K562 (cell line): ENCODE data around the gene DOCK1. TPM values are rescaled to one million over a fixed set of nuclear protein-coding genes. Genes with fewer than 3 reads are reported as not detected.

Source experiments
- ATAC-seq: fragments of 200-7000 bp; cut with Tn5 transposase; 3 replicates; pipeline ENCODE4 v1.9.1; 2020; ENCODE audit warnings: moderate library complexity
- BruUV-seq: library from RNA; stranded (reverse); fragments of 400-500 nt; replicated peaks from 2 replicates; lab custom pipeline; 2021; lab: Mats Ljungman, UMichigan
- CTCF ChIA-PET: fragments of 300-600 bp; formaldehyde crosslinking; extraction: SDS; loops from one replicate; lab custom pipeline; 2021; ENCODE audit warnings: low intra/inter-chr PET ratio; lab: Yijun Ruan, JAX
- POLR2A ChIA-PET: fragments of 300-600, 350-650 bp; sonication (Branson Sonifier 250); formaldehyde crosslinking; extraction: SDS; loops from one replicate; lab custom pipeline; 2021; ENCODE audit warnings: antibody characterized with exemption, inconsistent platforms; lab: Yijun Ruan, JAX
- DNase-seq, 4 experiments: peaks; one replicate each; pipeline versions ENCODE4 v3.0.0 to v3.0.0-alpha.2; 2011 to 2018; ENCODE audit warnings: low spot score in 3 of 4, mixed read lengths in 3 of 4; ENCODE audit errors: extremely low read depth in 1 of 4
- FAIRE-seq: peaks from 2 replicates; lab custom pipeline; 2011; peaks lifted over from hg19 to GRCh38; lab: Jason Lieb, UNC
- H2AFZ ChIP-seq: 2 replicates; pipeline ENCODE4 v1.6.0; 2011; ENCODE audit warnings: low read depth, low read length, control low read depth, inconsistent platforms
- H3K27ac ChIP-seq: fragments of 200-600 bp; 3 replicates; pipeline ENCODE4 v1.8.0; 2011; ENCODE audit warnings: low read depth, mild to moderate bottlenecking, control low read depth, inconsistent platforms, low read length, moderate library complexity, mixed read lengths; ENCODE audit errors: extremely low read depth
- H3K27me3 ChIP-seq, 2 experiments: fragments of 300-600 bp in 1 of 2; 2 replicates in 1 of 2; 3 replicates in 1 of 2; pipeline versions ENCODE4 v1.6.0 to v1.8.0; 2011; ENCODE audit warnings: inconsistent platforms in 2 of 2, low read length in 2 of 2, mild to moderate bottlenecking in 1 of 2, mixed read lengths in 1 of 2, moderate library complexity in 1 of 2; ENCODE audit not compliant: control insufficient read depth in 2 of 2, insufficient read depth in 2 of 2
- H3K36me3 ChIP-seq: fragments of 300-600 bp; 3 replicates; pipeline ENCODE4 v1.8.0; 2011; ENCODE audit warnings: mild to moderate bottlenecking, low read length, inconsistent platforms; ENCODE audit not compliant: control insufficient read depth, insufficient read depth
- H3K4me1 ChIP-seq, 2 experiments: fragments of 200-600 bp in 1 of 2; replicated peaks in 1 of 2; 2 replicates in 1 of 2; 3 replicates in 1 of 2; pipeline versions ENCODE4 v1.5.1 to v1.8.0; 2011; ENCODE audit warnings: inconsistent platforms in 2 of 2, low read length in 2 of 2, mild to moderate bottlenecking in 1 of 2, mixed read lengths in 1 of 2, moderate library complexity in 1 of 2; ENCODE audit not compliant: control insufficient read depth in 2 of 2, insufficient read depth in 2 of 2
- H3K4me2 ChIP-seq: 2 replicates; pipeline ENCODE4 v1.6.1; 2011; ENCODE audit warnings: low read length, control low read depth, inconsistent platforms, mixed read lengths; ENCODE audit not compliant: insufficient read depth
- H3K4me3 ChIP-seq: fragments of 200-600 bp; sonication (generic), shearing (Covaris generic); 2 replicates; pipeline ENCODE4 v1.5.1; 2016; ENCODE audit warnings: control low read depth, inconsistent platforms
- H3K79me2 ChIP-seq: fragments of 200-600 bp; 3 replicates; pipeline ENCODE4 v1.8.0; 2011; ENCODE audit warnings: low read length, inconsistent platforms; ENCODE audit not compliant: control insufficient read depth, insufficient read depth
- H3K9ac ChIP-seq, 2 experiments: 2 replicates each; pipeline versions ENCODE4 v1.6.0 to v1.6.1; 2011; ENCODE audit warnings: low read depth in 2 of 2, low read length in 2 of 2, control low read depth in 1 of 2, inconsistent platforms in 1 of 2, mild to moderate bottlenecking in 1 of 2, mixed read lengths in 1 of 2; ENCODE audit not compliant: insufficient read depth in 1 of 2
- H3K9me1 ChIP-seq: one replicate; pipeline ENCODE4 v1.6.0; 2011; ENCODE audit warnings: inconsistent platforms, mild to moderate bottlenecking, low read length, moderate library complexity; ENCODE audit not compliant: control insufficient read depth, insufficient read depth
- H3K9me3 ChIP-seq: replicated peaks from 2 replicates; pipeline ENCODE4 v1.5.1; 2011; ENCODE audit warnings: low read depth, low read length, inconsistent platforms; ENCODE audit not compliant: control insufficient read depth, insufficient read depth
- H4K20me1 ChIP-seq: replicated peaks from 2 replicates; pipeline ENCODE4 v1.6.1; 2011; ENCODE audit warnings: low read length, inconsistent platforms, mixed read lengths; ENCODE audit not compliant: control insufficient read depth, insufficient read depth
- CHD7 ChIP-seq: fragments of 200-600 bp; sonication (generic); IDR thresholded peaks from one replicate; pipeline ENCODE4 v1.6.1; 2012; ENCODE audit warnings: mild to moderate bottlenecking, low read depth, low read length, inconsistent platforms
- WGBS: fragments of 100-300 bp; shearing (Covaris generic); methylation state at CpG from one replicate; pipeline ENCODE4 v1.1.6; 2016; ENCODE audit warnings: low coverage, mixed read lengths; ENCODE audit not compliant: insufficient coverage; ENCODE audit errors: missing lambda C conversion rate; 5-methylcytosine and 5-hydroxymethylcytosine counted together
- in situ Hi-C: fragments of 300-500 bp; cut with MboI; formaldehyde crosslinking; loops from 4 replicates; pipeline ENCODE4 v1.15.0; 2018; ENCODE audit warnings: inconsistent platforms, mixed read lengths
- intact Hi-C: fragments of 100-400 bp; cut with micrococcal nuclease; formaldehyde crosslinking; loops from 2 replicates; pipeline ENCODE4 v1.14.2; 2022
- polyA plus RNA-seq, 8 experiments: library from polyadenylated mRNA; depleted of rRNA in 4 of 8; stranded (reverse) in 5 of 8; unstranded in 3 of 8; fragments of >200 nt; fragmentation: Nextera tagmentation in 2 of 8; fragmentation: Illumina TruSeq in 1 of 8; extraction: Ambion mirVana in 2 of 8; extraction: Trizol in 1 of 8; gene quantifications; 2 replicates each; pipeline versions ENCODE4 v1.2.1 to v1.2.3, GENCODE V29; 2011 to 2014; ENCODE audit warnings: inconsistent platforms in 1 of 8, missing spikeins in 1 of 8
- total RNA-seq, 7 experiments: library from RNA; depleted of rRNA in 6 of 7; stranded (reverse); fragments of >200 nt in 6 of 7; fragmentation: Illumina TruSeq in 2 of 7; extraction: Trizol in 2 of 7; gene quantifications; 2 replicates each; pipeline versions ENCODE4 v1.2.1 to v1.2.3, GENCODE V29; 2011 to 2021; ENCODE audit warnings: low replicate concordance in 1 of 7
- TF ChIP-seq, protein P1 (sequence below), 2 experiments: IDR thresholded peaks; 2 replicates each; pipeline ENCODE4 v1.6.1; 2012; ENCODE audit warnings: improper control_type of control experiment in 2 of 2, low read depth in 2 of 2, low read length in 2 of 2, borderline replicate concordance in 1 of 2

The DOCK1 gene
- total and polyA plus RNA-seq, 9 of the 15 experiments (the other 6 are each of a cell fraction or from before 2014, with no cell fraction given) = 0.31 TPM; not detected in 8

GRCh38 chr10:127351542-127351941, 446.3 kb downstream of the DOCK1 start:
- Histone ChIP-seq H3K4me1 (no peaks in the 10 kb centered on the region), H3K79me2 (no peaks in the 10 kb centered on the region), H3K9me1 (no peaks in the 10 kb centered on the region), H3K9me3 (no peaks in the 10 kb centered on the region), H3K4me2 (no peak overlapping the region), H3K27ac (no peak overlapping the region), H3K4me3 (no peak overlapping the region), H3K36me3 (no peaks in the 10 kb centered on the region), H4K20me1 (no peaks in the 10 kb centered on the region), H2AFZ (no peak overlapping the region), H3K27me3 (no peaks in the 10 kb centered on the region), H3K9ac (no peak overlapping the region)
- DNase-seq = no peak
- ATAC-seq = no peak
- POLR2A ChIA-PET = no interaction called here
- BruUV-seq = no TSS peak
- no peak for TF ChIP-seq CHD7
- TF ChIP-seq, protein P1, sequence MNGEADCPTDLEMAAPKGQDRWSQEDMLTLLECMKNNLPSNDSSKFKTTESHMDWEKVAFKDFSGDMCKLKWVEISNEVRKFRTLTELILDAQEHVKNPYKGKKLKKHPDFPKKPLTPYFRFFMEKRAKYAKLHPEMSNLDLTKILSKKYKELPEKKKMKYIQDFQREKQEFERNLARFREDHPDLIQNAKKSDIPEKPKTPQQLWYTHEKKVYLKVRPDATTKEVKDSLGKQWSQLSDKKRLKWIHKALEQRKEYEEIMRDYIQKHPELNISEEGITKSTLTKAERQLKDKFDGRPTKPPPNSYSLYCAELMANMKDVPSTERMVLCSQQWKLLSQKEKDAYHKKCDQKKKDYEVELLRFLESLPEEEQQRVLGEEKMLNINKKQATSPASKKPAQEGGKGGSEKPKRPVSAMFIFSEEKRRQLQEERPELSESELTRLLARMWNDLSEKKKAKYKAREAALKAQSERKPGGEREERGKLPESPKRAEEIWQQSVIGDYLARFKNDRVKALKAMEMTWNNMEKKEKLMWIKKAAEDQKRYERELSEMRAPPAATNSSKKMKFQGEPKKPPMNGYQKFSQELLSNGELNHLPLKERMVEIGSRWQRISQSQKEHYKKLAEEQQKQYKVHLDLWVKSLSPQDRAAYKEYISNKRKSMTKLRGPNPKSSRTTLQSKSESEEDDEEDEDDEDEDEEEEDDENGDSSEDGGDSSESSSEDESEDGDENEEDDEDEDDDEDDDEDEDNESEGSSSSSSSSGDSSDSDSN (IDR thresholded peaks at IDR 0.05; ENCODE audit: borderline replicate concordance in 1 of 2, low read depth in 2 of 2, low read length in 2 of 2) = no peak
- 0% methylated on average over 3 of the region's 4 CpGs for WGBS
- intact Hi-C loops (no loop called here), in situ Hi-C loops (no loop called here)
- CTCF ChIA-PET = no interaction called here
- no peak for FAIRE-seq
